WI38 (cell line): ENCODE measurements around the gene ACVRL1.

Experiments used
- H3K4me3 ChIP-seq: 2 replicates; pipeline ENCODE4 v1.5.1; 2011; ENCODE audit warnings: low read depth, mild to moderate bottlenecking, control low read depth, low read length
- TF ChIP-seq, protein P1 (sequence below): IDR thresholded peaks from 2 replicates; pipeline ENCODE4 v1.5.1; 2012; ENCODE audit warnings: low read depth, mild to moderate bottlenecking, control low read depth, low read length

ACVRL1 gene

DNA sequence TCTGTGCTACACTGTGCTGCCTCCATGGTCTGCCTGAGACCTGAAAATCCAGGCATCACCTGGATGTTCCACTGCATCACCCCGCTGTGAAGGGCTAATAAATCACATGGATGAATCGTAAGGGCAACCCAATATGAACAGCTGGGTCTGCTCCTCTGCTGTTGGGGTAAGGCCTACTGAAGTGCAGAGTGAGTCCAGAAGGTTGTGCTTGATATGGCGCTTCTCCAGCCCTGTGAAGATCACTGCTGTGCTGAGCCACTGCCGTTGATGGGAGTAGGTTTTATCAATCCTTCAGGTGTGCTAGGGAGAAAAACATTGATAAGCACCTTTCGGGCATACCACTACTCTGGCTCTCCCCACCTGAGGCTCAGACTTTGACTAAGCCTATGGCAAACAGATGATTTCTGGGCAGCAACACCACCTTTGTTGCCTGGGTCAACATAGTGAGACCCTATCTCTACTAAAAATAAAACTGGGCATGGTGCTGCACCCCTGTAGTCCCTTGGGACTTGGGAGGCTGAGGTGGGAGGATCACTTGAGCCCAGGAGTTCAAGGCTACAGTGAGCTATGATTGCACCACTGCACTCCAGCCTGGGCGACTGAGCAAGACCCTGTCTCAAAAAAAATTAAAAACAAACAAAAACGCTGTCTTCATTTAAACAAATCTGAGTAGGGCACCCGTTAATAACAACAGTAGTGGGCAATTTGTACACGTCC lies 1.7 kb downstream of the ACVRL1 start:
- TF ChIP-seq, protein P1, sequence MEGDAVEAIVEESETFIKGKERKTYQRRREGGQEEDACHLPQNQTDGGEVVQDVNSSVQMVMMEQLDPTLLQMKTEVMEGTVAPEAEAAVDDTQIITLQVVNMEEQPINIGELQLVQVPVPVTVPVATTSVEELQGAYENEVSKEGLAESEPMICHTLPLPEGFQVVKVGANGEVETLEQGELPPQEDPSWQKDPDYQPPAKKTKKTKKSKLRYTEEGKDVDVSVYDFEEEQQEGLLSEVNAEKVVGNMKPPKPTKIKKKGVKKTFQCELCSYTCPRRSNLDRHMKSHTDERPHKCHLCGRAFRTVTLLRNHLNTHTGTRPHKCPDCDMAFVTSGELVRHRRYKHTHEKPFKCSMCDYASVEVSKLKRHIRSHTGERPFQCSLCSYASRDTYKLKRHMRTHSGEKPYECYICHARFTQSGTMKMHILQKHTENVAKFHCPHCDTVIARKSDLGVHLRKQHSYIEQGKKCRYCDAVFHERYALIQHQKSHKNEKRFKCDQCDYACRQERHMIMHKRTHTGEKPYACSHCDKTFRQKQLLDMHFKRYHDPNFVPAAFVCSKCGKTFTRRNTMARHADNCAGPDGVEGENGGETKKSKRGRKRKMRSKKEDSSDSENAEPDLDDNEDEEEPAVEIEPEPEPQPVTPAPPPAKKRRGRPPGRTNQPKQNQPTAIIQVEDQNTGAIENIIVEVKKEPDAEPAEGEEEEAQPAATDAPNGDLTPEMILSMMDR, result no peak

DNA sequence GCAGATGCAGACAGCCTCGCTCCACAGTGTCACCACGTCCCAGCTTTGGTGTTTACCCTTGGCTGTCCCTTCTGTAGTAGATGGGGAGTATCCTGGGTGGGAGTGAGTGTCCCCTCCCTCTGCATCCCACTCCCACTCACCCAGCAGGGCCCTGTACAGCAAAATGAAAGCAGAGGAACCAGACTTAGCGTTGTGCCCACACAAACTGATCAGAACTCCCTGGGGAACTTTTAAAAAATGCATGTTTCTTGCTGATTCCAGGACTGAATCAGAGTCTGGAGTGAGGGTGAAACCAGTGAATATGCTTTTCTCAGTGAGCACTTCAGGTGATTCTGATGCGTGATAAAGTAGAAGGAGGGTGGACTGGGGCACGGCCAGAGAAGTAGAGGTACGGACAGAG lies 2.9 kb downstream of the ACVRL1 start:
- TF ChIP-seq, protein P1, result no peak
- H3K4me3 ChIP-seq, result no peak overlapping the region

More for the DNA sequence above, 1.7 kb downstream of the ACVRL1 start:
- H3K4me3 ChIP-seq, result no peak overlapping the region

DNA sequence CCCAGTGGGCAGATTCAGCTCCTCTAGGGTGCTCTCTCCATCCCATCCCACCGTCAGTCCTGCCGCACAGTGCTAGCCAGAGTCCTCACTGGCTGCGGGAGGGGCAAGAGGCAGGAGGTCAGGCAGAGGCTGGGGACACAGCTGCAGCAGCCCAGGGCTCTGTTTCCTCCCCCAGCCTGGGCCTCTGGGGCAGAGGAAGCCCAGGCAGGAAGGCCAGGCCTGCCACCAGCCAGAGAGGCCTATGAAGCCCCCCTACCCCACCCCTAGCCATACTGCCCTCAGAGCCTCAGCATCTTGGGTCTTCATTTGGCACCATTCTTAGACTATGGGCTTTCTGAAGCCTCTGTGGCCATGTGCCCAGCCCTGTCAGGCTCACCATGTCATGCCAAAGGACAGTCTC lies 3.4 kb downstream of the ACVRL1 start:
- H3K4me3 ChIP-seq, result no peak overlapping the region
- TF ChIP-seq, protein P1, result no peak

DNA sequence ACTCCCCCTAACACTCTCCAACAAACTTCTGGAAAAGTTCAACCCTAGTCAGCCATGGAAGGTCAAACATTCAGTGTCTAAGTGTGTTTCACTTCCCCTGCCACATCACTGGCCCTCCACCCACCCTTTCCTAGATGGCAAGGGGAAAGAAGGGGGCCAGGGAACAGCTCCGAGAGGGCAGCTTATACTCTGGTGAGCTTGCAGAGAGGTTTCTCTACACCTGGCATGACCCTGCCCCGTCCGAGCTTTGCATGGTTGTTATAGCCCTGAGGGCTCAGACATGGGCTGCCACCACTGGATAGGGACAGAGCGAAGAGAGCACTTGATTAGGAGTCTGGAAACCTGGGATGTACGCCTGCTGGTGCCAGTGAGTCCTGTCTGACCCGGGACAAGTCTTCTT lies 4.0 kb downstream of the ACVRL1 start:
- TF ChIP-seq, protein P1, result no peak
- H3K4me3 ChIP-seq, result no peak overlapping the region

DNA sequence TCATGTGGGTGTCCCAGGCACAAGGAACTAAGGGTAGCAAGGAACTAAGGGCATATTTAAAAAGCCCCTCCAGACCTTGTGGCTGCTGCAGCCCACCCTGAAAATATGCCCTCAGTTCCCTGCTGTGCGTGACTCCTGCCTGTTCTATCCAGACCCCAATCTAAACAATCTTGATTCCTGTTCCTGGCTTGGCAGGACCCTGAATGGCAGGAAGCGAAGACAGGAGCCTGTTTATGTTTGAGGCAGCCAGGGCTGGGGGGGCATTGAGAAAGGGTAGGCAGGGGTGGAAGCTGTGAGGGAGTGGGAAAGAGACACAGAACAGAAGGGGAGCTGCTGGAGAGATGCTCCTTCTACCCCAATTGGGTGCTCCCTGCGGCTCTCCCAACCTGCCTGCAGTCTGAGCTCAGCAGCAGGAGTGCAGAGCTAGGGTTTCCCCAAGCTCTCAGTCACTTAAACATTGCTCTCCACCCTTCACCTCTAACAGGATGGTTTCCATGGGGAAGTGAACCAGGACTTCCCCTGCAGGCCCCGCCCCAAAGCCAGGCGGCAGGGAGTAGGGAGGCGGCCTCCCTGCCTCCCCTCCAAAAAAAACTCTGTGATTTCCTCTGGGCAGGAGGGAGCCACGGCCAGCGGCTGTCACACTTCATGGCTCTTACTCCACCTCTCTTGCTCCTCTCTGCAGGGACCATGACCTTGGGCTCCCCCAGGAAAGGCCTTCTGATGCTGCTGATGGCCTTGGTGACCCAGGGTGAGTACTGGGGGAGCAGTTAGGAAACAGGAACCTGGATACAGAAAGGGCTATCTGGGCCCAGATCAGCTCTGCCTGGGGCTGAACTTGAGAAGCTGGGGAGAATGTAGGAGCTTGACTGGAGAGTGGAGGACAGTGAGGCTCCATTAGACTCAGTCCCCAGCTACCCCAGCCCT lies 4.7 kb downstream of the ACVRL1 start:
- H3K4me3 ChIP-seq, result peak overlapping the region; percentile 37
- TF ChIP-seq, protein P1, result no peak

DNA sequence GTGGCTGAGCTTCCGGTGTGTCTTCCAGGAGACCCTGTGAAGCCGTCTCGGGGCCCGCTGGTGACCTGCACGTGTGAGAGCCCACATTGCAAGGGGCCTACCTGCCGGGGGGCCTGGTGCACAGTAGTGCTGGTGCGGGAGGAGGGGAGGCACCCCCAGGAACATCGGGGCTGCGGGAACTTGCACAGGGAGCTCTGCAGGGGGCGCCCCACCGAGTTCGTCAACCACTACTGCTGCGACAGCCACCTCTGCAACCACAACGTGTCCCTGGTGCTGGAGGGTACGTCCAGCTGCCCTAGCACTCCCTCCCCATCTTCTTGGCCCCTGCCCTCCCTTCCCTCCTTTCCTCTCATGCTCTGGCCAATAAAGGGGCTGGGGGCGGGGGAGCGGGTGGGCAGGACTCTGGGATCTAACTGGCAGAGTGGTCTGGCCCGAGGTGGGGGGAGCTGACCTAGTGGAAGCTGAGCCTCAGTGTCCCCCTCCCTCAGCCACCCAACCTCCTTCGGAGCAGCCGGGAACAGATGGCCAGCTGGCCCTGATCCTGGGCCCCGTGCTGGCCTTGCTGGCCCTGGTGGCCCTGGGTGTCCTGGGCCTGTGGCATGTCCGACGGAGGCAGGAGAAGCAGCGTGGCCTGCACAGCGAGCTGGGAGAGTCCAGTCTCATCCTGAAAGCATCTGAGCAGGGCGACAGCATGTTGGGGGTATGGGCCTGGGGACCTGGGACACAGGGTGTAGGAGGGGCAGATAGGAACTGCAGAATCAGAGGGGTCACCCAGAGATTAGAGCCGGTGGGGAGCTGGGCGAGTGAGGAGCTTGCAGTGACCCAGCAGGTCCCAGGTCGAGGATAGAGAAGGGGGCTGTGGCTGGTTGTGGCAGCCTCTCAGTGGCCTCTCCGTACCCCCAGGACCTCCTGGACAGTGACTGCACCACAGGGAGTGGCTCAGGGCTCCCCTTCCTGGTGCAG lies 6.0 kb downstream of the ACVRL1 start:
- peak overlapping the region; percentile 37 for H3K4me3 ChIP-seq
- TF ChIP-seq, protein P1, result no peak
